Suppressor macrophage treated with lipopolysaccharide for 4 hours (primary cell): ENCODE data around the gene ZNF76.
"Not testable (repeated sequence)": the region's sequence is repeated elsewhere in the genome, so short reads cannot be mapped to it uniquely, and the experiment has no call there.

Experiments used
- DNase-seq: peaks from one replicate; pipeline ENCODE4 v3.0.0-alpha.2; 2020

The ZNF76 gene

DNA sequence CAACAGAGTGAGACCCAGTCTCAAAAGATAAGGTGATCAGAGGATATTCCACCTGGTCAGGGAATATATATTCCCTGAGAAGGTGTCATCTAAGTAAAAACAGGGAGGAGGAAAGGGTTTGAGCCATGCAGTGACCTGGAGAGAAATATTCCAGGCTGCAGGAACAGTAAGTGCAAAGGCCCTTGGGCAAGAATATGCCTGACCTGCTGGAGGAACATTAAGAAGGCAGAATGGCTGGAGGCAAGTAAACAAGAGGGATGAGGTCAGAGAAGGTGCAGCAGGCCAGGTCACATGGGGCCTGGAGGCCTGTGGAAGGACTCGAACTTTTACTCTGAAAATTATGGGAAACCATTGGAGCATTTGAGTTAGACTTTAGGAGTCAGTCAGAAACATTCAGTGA is 44.8 kb downstream of the ZNF76 start:
- DNase-seq = no peak

DNA sequence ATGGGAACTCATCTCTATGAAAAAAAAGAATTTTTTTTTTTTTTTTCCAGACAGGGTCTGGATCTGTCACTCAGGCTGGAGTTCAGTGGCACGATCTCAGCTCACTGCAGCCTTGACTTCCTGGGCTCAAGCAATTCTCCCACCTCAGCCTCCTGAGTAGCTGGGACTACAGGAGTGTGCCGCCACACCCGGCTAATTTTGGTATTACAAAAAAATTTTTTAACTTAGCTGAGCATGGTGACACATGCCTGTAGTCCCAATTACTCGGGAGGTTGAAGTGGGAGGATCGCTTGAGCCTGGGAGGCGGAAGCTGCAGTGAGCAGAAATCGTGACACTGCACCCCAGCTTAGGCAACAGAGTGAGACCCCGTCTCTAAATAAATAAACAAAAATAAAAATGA is 45.6 kb downstream of the ZNF76 start:
- no peak for DNase-seq

- DNase-seq = not testable (repeated sequence)
Observed at GRCh38 chr6:35307138-35307537, 47.6 kb downstream of the ZNF76 start.

DNA sequence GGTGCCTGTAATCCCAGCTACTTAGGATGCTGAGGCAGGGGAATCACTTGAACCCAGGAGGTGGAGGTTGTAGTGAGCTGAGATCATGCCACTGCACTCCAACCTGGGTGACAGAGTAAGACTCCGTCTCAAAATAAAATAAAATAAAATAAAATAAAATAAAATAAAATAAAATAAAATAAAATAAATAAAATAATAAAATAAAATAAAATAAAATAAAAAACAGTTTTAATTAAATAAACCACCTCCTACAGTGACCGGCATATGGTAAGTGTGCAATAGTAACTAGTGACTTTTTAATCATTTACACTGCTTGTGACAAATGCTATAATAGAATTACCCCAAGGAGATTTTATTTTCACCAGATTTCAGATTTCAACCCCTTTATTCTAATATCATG is 49.0 kb downstream of the ZNF76 start:
- DNase-seq = not testable (repeated sequence)

DNA sequence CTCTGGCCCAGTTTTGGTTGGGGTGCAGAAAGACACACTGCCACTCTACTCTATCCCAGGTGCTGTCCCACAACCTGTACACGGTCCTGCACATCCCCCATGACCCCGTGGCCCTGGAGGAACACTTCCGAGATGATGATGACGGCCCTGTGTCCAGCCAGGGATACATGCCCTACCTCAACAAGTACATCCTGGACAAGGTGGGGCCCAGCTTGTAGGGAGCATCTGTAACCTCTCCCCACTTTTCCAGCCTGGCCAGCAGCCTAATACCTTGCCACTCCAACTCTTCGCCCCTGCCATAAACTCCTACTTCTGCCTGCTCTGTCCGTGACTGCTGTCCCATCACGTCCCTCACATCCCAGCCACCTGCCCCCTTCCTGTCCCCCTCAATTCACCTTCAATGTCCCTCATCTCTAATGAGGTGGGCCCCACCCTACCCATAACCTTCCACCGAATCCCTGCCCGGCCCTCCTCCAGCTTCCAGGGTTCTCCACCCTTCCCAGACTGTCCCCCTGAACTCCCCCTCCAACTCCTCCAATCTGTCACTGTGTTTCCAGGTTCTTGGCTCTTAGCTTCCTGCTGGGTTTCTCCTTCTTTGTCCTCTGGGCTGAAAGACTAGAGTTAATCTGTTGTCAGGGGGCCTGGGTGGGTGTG is 50.2 kb downstream of the ZNF76 start:
- no peak for DNase-seq

- DNase-seq = peak; percentile 21
Observed at GRCh38 chr6:35310265-35310831, 50.8 kb downstream of the ZNF76 start.

DNA sequence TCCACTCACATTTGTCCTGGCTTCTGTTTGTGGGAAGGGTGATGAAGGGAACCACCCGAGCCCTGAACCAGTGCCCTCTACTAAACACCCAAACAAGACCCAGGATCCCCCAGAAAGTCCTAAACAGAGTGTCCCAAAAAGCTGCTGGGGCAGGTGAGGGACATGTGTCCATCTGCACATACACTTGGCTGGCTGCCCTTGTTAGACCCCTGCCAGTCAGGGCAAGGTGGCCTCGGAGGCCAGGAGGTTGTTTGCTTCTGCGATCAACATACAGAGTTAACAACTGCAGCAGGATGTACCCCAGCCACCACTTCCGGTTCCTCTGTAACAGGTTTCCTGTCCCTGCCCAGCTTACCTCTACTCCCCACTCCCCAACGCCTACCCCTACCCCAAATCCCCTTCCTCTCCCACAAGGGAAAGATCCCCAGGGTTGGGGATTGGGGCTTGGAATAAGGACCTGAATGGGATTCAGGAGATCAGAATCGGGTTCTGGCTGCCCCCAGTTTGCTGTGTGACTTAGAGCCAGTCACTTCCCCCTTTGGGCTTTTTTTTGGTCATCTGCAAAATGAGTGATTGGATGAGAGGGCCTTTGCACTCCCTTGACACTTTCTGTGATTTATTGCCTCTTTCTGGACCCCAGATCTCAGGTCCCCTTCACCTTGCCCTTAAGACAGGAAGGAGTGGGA is 52.0 kb downstream of the ZNF76 start:
- DNase-seq = peak; percentile 42

GRCh38 chr6:35312076-35312800 is 52.7 kb downstream of the ZNF76 start:
- DNase-seq = no peak

DNA sequence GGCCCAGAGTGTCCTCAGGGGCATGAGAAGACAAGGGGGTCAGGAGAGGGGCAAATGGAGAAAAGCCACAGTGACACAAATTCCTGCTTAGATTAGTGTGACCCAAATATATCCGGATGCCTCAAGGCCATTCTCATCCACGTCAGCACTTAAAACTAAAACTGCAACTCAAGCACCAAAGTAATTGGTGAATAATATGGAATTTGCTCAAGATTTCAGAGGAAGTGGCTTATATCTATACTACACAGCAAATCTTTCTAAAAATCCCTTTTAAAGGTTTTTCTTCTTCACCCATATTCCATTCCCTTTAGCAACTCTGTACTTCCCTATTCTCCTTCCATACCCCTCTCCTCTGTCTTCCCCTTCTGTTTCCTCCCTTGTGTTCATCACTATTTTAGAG is 53.3 kb downstream of the ZNF76 start:
- DNase-seq = peak; percentile 76

DNA sequence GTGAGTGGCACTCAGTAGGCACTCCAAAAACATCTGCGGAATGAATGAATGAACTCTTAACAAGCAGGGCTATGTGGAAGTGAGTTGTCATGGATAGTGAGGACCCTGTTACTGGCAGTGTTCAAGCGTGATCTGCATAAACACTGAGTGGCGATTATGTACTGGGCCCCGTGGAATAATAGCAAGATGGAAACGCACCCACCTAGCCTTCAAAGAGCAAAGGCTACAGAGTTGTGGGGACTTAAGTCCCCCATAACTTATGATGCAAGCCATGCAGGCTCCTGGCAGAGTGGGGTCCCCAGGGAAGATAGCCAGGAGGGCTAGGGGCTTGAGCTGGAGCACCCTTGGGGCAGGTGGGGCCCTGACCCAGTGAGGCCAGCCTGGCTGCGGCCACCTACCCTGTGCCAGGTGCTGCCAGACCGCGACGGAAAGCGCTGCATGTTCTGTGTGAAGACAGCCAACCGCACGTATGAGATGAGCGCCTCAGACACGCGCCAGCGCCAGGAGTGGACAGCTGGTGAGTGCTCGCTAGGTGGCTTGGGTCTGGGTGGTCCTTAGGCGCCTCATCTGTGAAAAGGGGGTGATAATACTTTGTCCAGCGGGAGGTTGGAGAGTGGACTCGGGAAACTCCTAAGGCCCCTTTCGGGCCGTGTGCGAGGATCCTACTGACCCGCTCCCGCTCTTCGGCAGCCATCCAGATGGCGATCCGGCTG is 58.1 kb downstream of the ZNF76 start:
- DNase-seq = no peak

DNA sequence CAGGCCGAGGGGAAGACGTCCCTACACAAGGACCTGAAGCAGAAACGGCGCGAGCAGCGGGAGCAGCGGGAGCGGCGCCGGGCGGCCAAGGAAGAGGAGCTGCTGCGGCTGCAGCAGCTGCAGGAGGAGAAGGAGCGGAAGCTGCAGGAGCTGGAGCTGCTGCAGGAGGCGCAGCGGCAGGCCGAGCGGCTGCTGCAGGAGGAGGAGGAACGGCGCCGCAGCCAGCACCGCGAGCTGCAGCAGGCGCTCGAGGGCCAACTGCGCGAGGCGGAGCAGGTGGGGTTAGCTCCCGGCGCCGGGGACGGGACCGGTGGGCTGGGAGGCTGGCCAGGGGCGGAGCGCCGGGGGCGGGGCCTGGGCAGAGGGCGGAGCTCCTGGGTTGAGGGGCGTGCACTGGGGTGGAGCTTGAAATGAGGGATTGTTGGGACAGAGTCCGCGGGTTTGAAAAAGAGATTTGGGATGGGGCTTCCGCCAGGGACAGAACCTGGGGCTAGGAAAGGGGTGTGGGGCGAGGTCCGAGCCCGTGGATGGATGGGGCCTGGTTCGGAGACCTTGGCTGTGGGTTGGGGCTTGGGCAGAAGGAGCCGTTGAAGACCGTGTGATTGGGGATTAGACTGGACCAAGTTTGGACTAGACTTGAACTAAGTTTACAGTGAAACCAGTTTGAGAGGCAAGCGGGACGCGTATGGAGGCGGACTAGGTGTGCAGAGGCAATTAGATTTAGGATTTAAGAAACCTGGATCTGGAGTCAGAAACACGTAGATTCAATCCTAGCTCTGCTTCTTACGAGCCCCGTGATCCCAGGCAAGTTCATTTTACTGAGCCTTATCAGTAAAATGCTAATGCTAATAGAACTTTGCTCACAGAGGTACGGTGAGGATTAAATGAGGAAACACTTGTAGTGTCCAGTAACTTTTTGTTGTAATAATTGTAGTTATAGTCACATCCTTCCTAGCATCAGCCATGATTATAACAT is 58.9 kb downstream of the ZNF76 start:
- DNase-seq = no peak

DNA sequence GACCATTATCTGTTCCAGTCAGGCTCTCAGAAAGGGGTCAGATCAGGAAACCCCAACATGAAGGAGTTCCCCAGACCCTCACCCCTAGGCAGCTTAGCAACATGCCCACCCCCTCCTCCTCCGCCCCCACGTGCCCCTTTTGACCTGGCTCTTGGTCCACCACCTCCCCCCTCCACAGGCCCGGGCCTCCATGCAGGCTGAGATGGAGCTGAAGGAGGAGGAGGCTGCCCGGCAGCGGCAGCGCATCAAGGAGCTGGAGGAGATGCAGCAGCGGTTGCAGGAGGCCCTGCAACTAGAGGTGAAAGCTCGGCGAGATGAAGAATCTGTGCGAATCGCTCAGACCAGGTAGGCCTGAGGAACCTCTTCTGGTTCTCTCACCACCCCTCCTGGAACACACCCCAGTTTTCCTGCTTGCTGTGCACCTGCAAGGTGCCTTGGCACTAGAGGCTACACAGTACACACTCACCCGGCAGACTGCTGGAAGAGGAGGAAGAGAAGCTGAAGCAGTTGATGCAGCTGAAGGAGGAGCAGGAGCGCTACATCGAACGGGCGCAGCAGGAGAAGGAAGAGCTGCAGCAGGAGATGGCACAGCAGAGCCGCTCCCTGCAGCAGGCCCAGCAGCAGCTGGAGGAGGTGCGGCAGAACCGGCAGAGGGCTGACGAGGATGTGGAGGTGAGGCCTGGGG is 60.0 kb downstream of the ZNF76 start:
- no peak for DNase-seq

- DNase-seq = no peak
Observed at GRCh38 chr6:35320031-35320410, 60.5 kb downstream of the ZNF76 start.

DNA sequence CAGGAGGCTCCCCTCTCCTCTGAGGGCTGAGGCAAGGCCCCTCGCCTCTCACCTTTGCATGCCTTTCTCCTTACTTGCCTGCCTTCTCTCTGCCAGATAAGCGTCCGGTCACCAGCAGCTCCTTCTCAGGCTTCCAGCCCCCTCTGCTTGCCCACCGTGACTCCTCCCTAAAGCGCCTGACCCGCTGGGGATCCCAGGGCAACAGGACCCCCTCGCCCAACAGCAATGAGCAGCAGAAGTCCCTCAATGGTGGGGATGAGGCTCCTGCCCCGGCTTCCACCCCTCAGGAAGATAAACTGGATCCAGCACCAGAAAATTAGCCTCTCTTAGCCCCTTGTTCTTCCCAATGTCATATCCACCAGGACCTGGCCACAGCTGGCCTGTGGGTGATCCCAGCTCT is 61.6 kb downstream of the ZNF76 start:
- no peak for DNase-seq

- DNase-seq = peak; percentile 73
Observed at GRCh38 chr6:35327349-35328027, 68.0 kb downstream of the ZNF76 start.

GRCh38 chr6:35328108-35328723 is 68.7 kb downstream of the ZNF76 start:
- DNase-seq = no peak

- not testable (repeated sequence) for DNase-seq
Observed at GRCh38 chr6:35328965-35329364, 69.4 kb downstream of the ZNF76 start.

DNA sequence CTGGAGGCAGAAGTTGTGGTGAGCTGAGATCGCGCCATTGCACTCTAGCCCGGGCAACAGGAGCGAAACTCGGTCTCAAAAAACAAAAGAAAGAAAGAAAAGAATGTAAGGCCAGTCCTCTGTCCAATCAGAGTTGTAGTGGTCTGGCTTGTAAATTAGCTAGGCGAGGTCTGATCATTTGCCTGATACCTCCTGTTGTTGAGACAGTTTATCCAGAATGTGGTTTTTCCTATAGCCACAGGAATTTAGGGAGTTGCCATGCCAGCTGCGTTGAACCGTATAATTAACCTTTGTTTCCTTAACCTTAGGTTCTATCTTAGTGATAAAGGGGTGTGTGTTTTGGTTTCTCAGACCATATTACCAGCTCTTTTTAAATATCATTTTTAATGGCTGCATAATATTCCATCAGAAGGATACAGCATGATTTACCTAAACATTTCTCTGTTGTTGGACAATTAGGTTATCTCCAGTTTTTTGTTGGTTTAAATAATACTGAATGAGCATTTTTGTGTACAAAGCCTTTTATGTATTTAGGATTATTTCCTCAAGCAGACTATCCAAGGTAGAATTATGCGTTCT is 71.1 kb downstream of the ZNF76 start:
- no peak for DNase-seq

DNA sequence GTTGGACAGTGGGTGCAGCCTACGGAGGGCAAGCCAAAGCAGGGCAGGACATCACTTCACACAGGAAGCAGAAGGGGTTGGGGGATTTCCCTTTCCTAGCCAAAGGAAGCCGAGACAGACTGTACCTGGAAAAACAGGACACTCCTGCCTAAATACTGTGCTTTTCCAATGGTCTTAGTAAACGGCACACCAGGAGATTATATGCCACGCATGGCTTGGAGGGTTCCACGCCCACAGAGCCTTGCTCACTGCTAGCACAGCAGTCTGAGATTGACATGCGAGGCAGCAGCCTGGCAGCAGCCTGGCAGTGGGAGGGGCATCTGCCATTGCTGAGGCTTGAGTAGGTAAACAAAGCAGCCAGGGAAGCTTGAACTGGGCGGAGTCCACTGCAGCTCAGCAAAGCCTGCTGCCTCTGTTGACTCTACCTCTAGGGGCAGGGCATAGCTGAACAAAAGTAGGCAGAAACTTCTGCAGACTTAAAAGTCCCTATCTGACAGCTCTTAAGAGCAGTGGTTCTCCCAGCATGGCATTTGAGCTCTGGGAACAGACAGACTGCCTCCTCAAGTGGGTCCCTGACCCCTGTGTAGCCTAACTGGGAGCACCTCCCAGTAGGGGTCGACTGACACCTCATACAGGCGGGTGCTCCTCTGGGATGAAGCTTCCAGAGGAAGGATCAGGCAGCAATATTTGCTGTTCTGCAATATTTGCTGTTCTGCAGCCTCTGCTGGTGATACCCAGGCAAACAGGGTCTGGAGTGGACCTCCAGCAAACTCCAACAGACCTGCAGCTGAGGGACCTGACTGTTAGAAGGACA is 72.7 kb downstream of the ZNF76 start:
- not testable (repeated sequence) for DNase-seq
